CD4-positive, alpha-beta T cell (primary cell): ENCODE data around the gene CFAP54. TPM values are rescaled to one million over a fixed set of nuclear protein-coding genes. Genes with fewer than 3 reads are reported as not detected.

Source experiments
- ATAC-seq: fragments of 200-7000 bp; cut with Tn5 transposase; one replicate; pipeline ENCODE4 v1.10.0; 2022; ENCODE audit warnings: mild to moderate bottlenecking; ENCODE audit not compliant: poor library complexity
- CTCF ChIA-PET: fragments of 350-600 bp; sonication (Branson Sonifier 250); formaldehyde crosslinking; loops from one replicate; lab custom pipeline; 2021; ENCODE audit warnings: antibody characterized with exemption, inconsistent platforms; lab: Charles Lee
- POLR2A ChIA-PET: fragments of 350-600 bp; sonication (Branson Sonifier 250); formaldehyde crosslinking; loops from one replicate; lab custom pipeline; 2021; ENCODE audit warnings: antibody characterized with exemption, inconsistent platforms; lab: Charles Lee
- DNase-seq, 14 experiments: peaks; one replicate each; pipeline ENCODE4 v3.0.0-alpha.2; 2013 to 2020; ENCODE audit warnings: mixed read lengths in 2 of 14
- H3K27ac ChIP-seq, 2 donors: one replicate each; pipeline versions ENCODE4 v1.5.1 to v1.7.0; 2013; ENCODE audit warnings: low read length in 2 of 2, low read depth in 1 of 2, mild to moderate bottlenecking in 1 of 2
- H3K27me3 ChIP-seq, 2 experiments: 1 replicate in 1 of 2; 2 replicates in 1 of 2; pipeline versions ENCODE4 v1.6.1 to v1.7.0; 2013; ENCODE audit warnings: low read length in 2 of 2, control low read depth in 1 of 2, mild to moderate bottlenecking in 1 of 2, moderate library complexity in 1 of 2; ENCODE audit not compliant: insufficient read depth in 2 of 2, control insufficient read depth in 1 of 2
- H3K36me3 ChIP-seq: one replicate; pipeline ENCODE4 v1.6.1; 2013; ENCODE audit warnings: low read length, control low read depth; ENCODE audit not compliant: insufficient read depth
- H3K4me1 ChIP-seq: one replicate; pipeline ENCODE4 v1.6.1; 2013; ENCODE audit warnings: low read length, control low read depth; ENCODE audit not compliant: insufficient read depth
- H3K4me3 ChIP-seq: one replicate; pipeline ENCODE4 v1.5.1; 2013; ENCODE audit warnings: mild to moderate bottlenecking, low read length, moderate library complexity
- H3K9me3 ChIP-seq, 2 experiments: 1 replicate in 1 of 2; 2 replicates in 1 of 2; pipeline versions ENCODE4 v1.6.1 to v1.7.0; 2013; ENCODE audit warnings: low read length in 2 of 2, mild to moderate bottlenecking in 2 of 2, control low read depth in 1 of 2, moderate library complexity in 1 of 2; ENCODE audit not compliant: control insufficient read depth in 1 of 2, insufficient read depth in 1 of 2
- H3K27ac Mint-ChIP-seq: one replicate; pipeline ENCODE4 v1.8.0; 2020; ENCODE audit warnings: mixed read lengths
- H3K27me3 Mint-ChIP-seq: one replicate; pipeline ENCODE4 v1.8.0; 2021; ENCODE audit warnings: mixed read lengths
- H3K36me3 Mint-ChIP-seq: one replicate; pipeline ENCODE4 v1.8.0; 2021; ENCODE audit warnings: low read depth, mixed read lengths
- H3K4me1 Mint-ChIP-seq: one replicate; pipeline ENCODE4 v1.8.0; 2021; ENCODE audit warnings: low read depth, mixed read lengths
- H3K4me3 Mint-ChIP-seq: one replicate; pipeline ENCODE4 v1.8.0; 2020; ENCODE audit warnings: mild to moderate bottlenecking, mixed read lengths
- H3K9me3 Mint-ChIP-seq: one replicate; pipeline ENCODE4 v1.8.0; 2020; ENCODE audit warnings: mixed read lengths
- CTCF ChIP-seq: fragments of 200-600 bp; IDR thresholded peaks from one replicate; pipeline ENCODE4 v1.8.0; 2022; ENCODE audit warnings: antibody characterized with exemption, mild to moderate bottlenecking
- intact Hi-C, 2 experiments: fragments of 100-400 bp; cut with DNase I in 1 of 2; cut with micrococcal nuclease in 1 of 2; formaldehyde crosslinking; loops; one replicate each; pipeline versions ENCODE4 v1.15.1 to v1.9.0; 2023 to 2025; cut with DNase I, micrococcal nuclease
- total RNA-seq, 174 experiments: library from RNA in 2 of 174; stranded (reverse) in 2 of 174; gene quantifications; one replicate each; pipeline ENCODE4 v1.2.3 and lab custom pipeline; 2021 to 2026

CFAP54 gene
- total RNA-seq, 2 experiments from 2014 or later: 0.20 to 0.22 TPM

- Mint-ChIP-seq H3K27ac (no peak overlapping the region), H3K4me3 (no peak overlapping the region), H3K4me1 (no peaks in the 10 kb centered on the region), H3K9me3 (no peaks in the 10 kb centered on the region), H3K27me3 (peaks cover 5% of the 10 kb centered on the region), H3K36me3 (no peaks in the 10 kb centered on the region)
- ChIA-PET POLR2A (no interaction called here), CTCF (no interaction called here)
- Histone ChIP-seq H3K27ac (no peak overlapping the region), H3K27me3 (peaks cover 0 to 7% of the 10 kb centered on the region in 2 experiments), H3K4me1 (no peaks in the 10 kb centered on the region), H3K9me3 (no peaks in the 10 kb centered on the region), H3K36me3 (no peaks in the 10 kb centered on the region), H3K4me3 (no peak overlapping the region)
- no peak for TF ChIP-seq CTCF
- ATAC-seq (no peak), DNase-seq (no peak)
- intact Hi-C loops: no loop called here
These were observed 335.5 kb downstream of the CFAP54 start for GRCh38 chr12:96824838-96825236.

GRCh38 chr12:96828169-96828789 lies 338.9 kb downstream of the CFAP54 start:
- no peaks in the 10 kb centered on the region for H3K36me3 ChIP-seq
- Mint-ChIP-seq H3K36me3 (no peaks in the 10 kb centered on the region), H3K4me1 (no peaks in the 10 kb centered on the region), H3K4me3 (no peak overlapping the region), H3K27me3 (no peaks in the 10 kb centered on the region), H3K27ac (no peak overlapping the region), H3K9me3 (no peaks in the 10 kb centered on the region)
- H3K4me1 ChIP-seq: no peaks in the 10 kb centered on the region
- H3K4me3 ChIP-seq: no peak overlapping the region
- H3K9me3 ChIP-seq: no peaks in the 10 kb centered on the region
- no peak overlapping the region for H3K27ac ChIP-seq
- intact Hi-C loops: no loop called here
- DNase-seq (peak in 2 of 14 experiments; percentile 3 to 4), ATAC-seq (no peak)
- POLR2A ChIA-PET: no interaction called here
- no peaks in the 10 kb centered on the region for H3K27me3 ChIP-seq
- no peak for TF ChIP-seq CTCF
- CTCF ChIA-PET: no interaction called here

GRCh38 chr12:96829354-96829753 lies 340.0 kb downstream of the CFAP54 start:
- no peak overlapping the region for H3K27ac ChIP-seq
- ATAC-seq (no peak), DNase-seq (no peak)
- H3K27me3 ChIP-seq: no peaks in the 10 kb centered on the region
- H3K4me1 Mint-ChIP-seq: no peaks in the 10 kb centered on the region
- no peak overlapping the region for H3K27ac Mint-ChIP-seq
- peaks cover 0 to 3% of the 10 kb centered on the region in 2 experiments for H3K9me3 ChIP-seq
- H3K9me3 Mint-ChIP-seq: no peaks in the 10 kb centered on the region
- intact Hi-C loops: no loop called here
- no peaks in the 10 kb centered on the region for H3K4me1 ChIP-seq
- ChIA-PET POLR2A (no interaction called here), CTCF (no interaction called here)
- H3K4me3 Mint-ChIP-seq: no peak overlapping the region
- H3K27me3 Mint-ChIP-seq: no peaks in the 10 kb centered on the region
- no peak for TF ChIP-seq CTCF
- no peak overlapping the region for H3K4me3 ChIP-seq
- H3K36me3 ChIP-seq: no peaks in the 10 kb centered on the region
- H3K36me3 Mint-ChIP-seq: no peaks in the 10 kb centered on the region
